ENCODE measurements around the gene CABP7.

DNA sequence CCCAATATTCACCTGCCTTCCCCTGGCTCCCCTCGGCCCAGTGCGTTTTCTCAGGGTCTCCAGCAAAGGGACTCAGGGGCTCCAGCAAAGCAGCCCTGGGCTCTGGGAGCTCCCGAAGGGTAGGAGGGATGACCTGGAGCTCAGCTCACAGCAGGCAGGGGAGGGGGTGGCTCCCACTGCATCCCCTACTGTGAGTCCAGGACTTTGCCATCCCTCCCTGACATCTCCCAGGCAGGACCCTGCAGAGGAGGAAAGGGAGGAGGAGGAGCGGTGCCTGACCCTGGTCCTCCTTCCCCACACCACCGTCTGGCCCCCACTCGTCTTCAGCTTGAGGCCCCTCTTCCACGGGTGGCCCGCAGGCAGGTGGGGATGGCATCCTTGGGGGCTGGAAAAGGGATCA, 5.0 kb downstream of the CABP7 start:
- TF ChIP-seq, protein P1, sequence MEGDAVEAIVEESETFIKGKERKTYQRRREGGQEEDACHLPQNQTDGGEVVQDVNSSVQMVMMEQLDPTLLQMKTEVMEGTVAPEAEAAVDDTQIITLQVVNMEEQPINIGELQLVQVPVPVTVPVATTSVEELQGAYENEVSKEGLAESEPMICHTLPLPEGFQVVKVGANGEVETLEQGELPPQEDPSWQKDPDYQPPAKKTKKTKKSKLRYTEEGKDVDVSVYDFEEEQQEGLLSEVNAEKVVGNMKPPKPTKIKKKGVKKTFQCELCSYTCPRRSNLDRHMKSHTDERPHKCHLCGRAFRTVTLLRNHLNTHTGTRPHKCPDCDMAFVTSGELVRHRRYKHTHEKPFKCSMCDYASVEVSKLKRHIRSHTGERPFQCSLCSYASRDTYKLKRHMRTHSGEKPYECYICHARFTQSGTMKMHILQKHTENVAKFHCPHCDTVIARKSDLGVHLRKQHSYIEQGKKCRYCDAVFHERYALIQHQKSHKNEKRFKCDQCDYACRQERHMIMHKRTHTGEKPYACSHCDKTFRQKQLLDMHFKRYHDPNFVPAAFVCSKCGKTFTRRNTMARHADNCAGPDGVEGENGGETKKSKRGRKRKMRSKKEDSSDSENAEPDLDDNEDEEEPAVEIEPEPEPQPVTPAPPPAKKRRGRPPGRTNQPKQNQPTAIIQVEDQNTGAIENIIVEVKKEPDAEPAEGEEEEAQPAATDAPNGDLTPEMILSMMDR (conservative IDR thresholded peaks at IDR 0.05; ENCODE audit: low read depth in 2 of 2), result no peak
- TF ChIP-seq EZH2phosphoT487 (IDR thresholded peaks at IDR 0.05; ENCODE audit: unreplicated experiment) (no peak), EZH2 (IDR thresholded peaks at IDR 0.05; ENCODE audit: low read depth, unreplicated experiment) (no peak), POLR2AphosphoS5 (IDR thresholded peaks at IDR 0.05; ENCODE audit: low read depth) (no peak), CREB1 (CRISPR knock-in tag; IDR thresholded peaks at IDR 0.05; ENCODE audit: low read depth) (no peak), JUNB (IDR thresholded peaks at IDR 0.05; ENCODE audit: unreplicated experiment) (no peak)
- TF ChIP-seq, protein P2, sequence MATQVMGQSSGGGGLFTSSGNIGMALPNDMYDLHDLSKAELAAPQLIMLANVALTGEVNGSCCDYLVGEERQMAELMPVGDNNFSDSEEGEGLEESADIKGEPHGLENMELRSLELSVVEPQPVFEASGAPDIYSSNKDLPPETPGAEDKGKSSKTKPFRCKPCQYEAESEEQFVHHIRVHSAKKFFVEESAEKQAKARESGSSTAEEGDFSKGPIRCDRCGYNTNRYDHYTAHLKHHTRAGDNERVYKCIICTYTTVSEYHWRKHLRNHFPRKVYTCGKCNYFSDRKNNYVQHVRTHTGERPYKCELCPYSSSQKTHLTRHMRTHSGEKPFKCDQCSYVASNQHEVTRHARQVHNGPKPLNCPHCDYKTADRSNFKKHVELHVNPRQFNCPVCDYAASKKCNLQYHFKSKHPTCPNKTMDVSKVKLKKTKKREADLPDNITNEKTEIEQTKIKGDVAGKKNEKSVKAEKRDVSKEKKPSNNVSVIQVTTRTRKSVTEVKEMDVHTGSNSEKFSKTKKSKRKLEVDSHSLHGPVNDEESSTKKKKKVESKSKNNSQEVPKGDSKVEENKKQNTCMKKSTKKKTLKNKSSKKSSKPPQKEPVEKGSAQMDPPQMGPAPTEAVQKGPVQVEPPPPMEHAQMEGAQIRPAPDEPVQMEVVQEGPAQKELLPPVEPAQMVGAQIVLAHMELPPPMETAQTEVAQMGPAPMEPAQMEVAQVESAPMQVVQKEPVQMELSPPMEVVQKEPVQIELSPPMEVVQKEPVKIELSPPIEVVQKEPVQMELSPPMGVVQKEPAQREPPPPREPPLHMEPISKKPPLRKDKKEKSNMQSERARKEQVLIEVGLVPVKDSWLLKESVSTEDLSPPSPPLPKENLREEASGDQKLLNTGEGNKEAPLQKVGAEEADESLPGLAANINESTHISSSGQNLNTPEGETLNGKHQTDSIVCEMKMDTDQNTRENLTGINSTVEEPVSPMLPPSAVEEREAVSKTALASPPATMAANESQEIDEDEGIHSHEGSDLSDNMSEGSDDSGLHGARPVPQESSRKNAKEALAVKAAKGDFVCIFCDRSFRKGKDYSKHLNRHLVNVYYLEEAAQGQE (IDR thresholded peaks at IDR 0.05; ENCODE audit: unreplicated experiment), result no peak
